Measurements from ENCODE around the gene COMT. TPM values are rescaled to one million over a fixed set of nuclear protein-coding genes. Genes with fewer than 3 reads are reported as not detected.

The COMT gene
- total RNA-seq, 1 donor from 2014 or later, result 150 TPM

GRCh38 chr22:19943082-19944026 lies 1.8 kb downstream of the COMT start:
- intact Hi-C loops (cut with DNase I), result no loop called here
- H3K4me1 ChIP-seq, result peaks cover 16 to 42% of the 10 kb centered on the region in 2 donors
- peak in 1 of 2 donors; percentile 80 for DNase-seq (ENCODE audit: low spot score in 2 of 2)

GRCh38 chr22:19948057-19948760 lies 6.6 kb downstream of the COMT start:
- peaks cover 18 to 43% of the 10 kb centered on the region in 2 donors for H3K4me1 ChIP-seq
- H3K4me3 ChIP-seq, result no peak overlapping the region
- intact Hi-C loops (cut with DNase I), result loop anchor here (2.0 kb wide), 1 partner anchor 37 kb away; no protein-coding TSS in a partner anchor
- peak overlapping the region; percentile 96 to 98 for H3K27ac ChIP-seq
- no peaks in the 10 kb centered on the region for H3K27me3 ChIP-seq
- H3K9me3 ChIP-seq, result no peaks in the 10 kb centered on the region
- DNase-seq (ENCODE audit: low spot score in 2 of 2), result no peak
- H3K36me3 ChIP-seq, result no peaks in the 10 kb centered on the region
- no peak for TF ChIP-seq CTCF (IDR thresholded peaks at IDR 0.05)

More at GRCh38 chr22:19943082-19944026, 1.8 kb downstream of the COMT start:
- TF ChIP-seq CTCF (IDR thresholded peaks at IDR 0.05), result no peak
- no peaks in the 10 kb centered on the region for H3K36me3 ChIP-seq
- peak overlapping the region; percentile 96 to 98 for H3K27ac ChIP-seq
- no peaks in the 10 kb centered on the region for H3K27me3 ChIP-seq
- H3K9me3 ChIP-seq, result no peaks in the 10 kb centered on the region
- peak overlapping the region; percentile 79 to 80 for H3K4me3 ChIP-seq

GRCh38 chr22:19951346-19951745 lies 9.8 kb downstream of the COMT start:
- no peaks in the 10 kb centered on the region for H3K9me3 ChIP-seq
- no peaks in the 10 kb centered on the region for H3K27me3 ChIP-seq
- no peak overlapping the region for H3K4me3 ChIP-seq
- H3K36me3 ChIP-seq, result no peaks in the 10 kb centered on the region
- peak overlapping the region in 1 of 2 donors; percentile 79 for H3K27ac ChIP-seq
- peaks cover 10 to 35% of the 10 kb centered on the region in 2 donors for H3K4me1 ChIP-seq
- no peak for TF ChIP-seq CTCF (IDR thresholded peaks at IDR 0.05)
- DNase-seq (ENCODE audit: low spot score in 2 of 2), result no peak
- intact Hi-C loops (cut with DNase I), result loop anchor here (10.0 kb wide), 1 partner anchor 483 kb away; the partner anchor contains the start of gene SCARF2

GRCh38 chr22:19955241-19956128 lies 13.9 kb downstream of the COMT start:
- H3K27ac ChIP-seq, result peak overlapping the region; percentile 15 to 28
- DNase-seq (ENCODE audit: low spot score in 2 of 2), result no peak
- intact Hi-C loops (cut with DNase I), result loop anchor here (10.0 kb wide), 1 partner anchor 479 kb away; the partner anchor contains the start of gene SCARF2
- no peak overlapping the region for H3K4me3 ChIP-seq
- H3K9me3 ChIP-seq, result no peaks in the 10 kb centered on the region
- no peak for TF ChIP-seq CTCF (IDR thresholded peaks at IDR 0.05)
- no peaks in the 10 kb centered on the region for H3K36me3 ChIP-seq
- H3K4me1 ChIP-seq, result peaks cover 7 to 25% of the 10 kb centered on the region in 2 donors
- H3K27me3 ChIP-seq, result no peaks in the 10 kb centered on the region

- H3K4me1 ChIP-seq, result peaks cover 7 to 25% of the 10 kb centered on the region in 2 donors
- DNase-seq (ENCODE audit: low spot score in 2 of 2), result no peak
- no peaks in the 10 kb centered on the region for H3K36me3 ChIP-seq
- no peaks in the 10 kb centered on the region for H3K9me3 ChIP-seq
- H3K27ac ChIP-seq, result no peak overlapping the region
- H3K4me3 ChIP-seq, result no peak overlapping the region
- intact Hi-C loops (cut with DNase I), result loop anchor here (10.0 kb wide), 1 partner anchor 477 kb away; the partner anchor contains the start of gene SCARF2
- TF ChIP-seq CTCF (IDR thresholded peaks at IDR 0.05), result no peak
- no peaks in the 10 kb centered on the region for H3K27me3 ChIP-seq
Measured at GRCh38 chr22:19957445-19957844, 15.9 kb downstream of the COMT start.
